Lower leg skin (tissue), 3 donors: ENCODE measurements around the gene ALG1.

ENCODE experiments used
- POLR2A ChIP-seq, 2 donors: fragments of 450-650 bp; IDR thresholded peaks; one replicate each; pipeline ENCODE4 v1.6.1; 2016 to 2017; ENCODE audit warnings: antibody characterized with exemption in 2 of 2, mild to moderate bottlenecking in 1 of 2, moderate library complexity in 1 of 2
- TF ChIP-seq, protein P1 (sequence below), 3 donors: fragments of 450-650 bp; IDR thresholded peaks; one replicate each; pipeline ENCODE4 v1.5.1; 2016; ENCODE audit warnings: antibody characterized with exemption in 3 of 3, mild to moderate bottlenecking in 3 of 3, moderate library complexity in 2 of 3

DNA sequence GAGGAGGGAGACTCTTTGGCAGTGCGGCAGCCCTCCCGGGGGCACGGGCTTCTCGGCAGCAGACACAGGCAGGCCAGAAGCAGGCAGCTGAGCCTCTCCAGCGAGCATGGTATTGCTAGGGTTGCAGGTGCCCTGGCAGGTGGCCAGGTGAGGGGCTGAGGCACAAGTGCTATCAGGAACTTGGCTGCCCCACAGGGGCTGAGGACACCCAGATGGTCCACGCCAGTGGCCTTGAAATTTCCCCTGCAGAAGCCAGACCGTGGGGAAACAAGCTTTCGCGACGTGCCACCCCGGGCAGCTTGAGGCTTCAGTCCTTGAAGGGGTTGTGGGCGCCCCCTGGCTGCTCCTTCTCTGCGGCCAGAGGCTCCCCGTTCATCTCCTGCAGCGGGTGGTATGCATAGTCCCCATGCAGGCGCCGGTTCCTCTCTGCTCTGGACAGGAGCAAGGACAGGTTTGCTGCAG, 46.4 kb upstream of the ALG1 start:
- TF ChIP-seq, protein P1, sequence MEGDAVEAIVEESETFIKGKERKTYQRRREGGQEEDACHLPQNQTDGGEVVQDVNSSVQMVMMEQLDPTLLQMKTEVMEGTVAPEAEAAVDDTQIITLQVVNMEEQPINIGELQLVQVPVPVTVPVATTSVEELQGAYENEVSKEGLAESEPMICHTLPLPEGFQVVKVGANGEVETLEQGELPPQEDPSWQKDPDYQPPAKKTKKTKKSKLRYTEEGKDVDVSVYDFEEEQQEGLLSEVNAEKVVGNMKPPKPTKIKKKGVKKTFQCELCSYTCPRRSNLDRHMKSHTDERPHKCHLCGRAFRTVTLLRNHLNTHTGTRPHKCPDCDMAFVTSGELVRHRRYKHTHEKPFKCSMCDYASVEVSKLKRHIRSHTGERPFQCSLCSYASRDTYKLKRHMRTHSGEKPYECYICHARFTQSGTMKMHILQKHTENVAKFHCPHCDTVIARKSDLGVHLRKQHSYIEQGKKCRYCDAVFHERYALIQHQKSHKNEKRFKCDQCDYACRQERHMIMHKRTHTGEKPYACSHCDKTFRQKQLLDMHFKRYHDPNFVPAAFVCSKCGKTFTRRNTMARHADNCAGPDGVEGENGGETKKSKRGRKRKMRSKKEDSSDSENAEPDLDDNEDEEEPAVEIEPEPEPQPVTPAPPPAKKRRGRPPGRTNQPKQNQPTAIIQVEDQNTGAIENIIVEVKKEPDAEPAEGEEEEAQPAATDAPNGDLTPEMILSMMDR (IDR thresholded peaks at IDR 0.05) = no peak
- TF ChIP-seq POLR2A (IDR thresholded peaks at IDR 0.05) = no peak
